Parathyroid adenoma (tissue), 2 donors: Measurements from ENCODE around the gene PPP2R1B.
A peak's percentile ranks its signal among the peaks of the same experiment; 100 is the strongest.

Experiments
- H2AFZ ChIP-seq: fragments of 300-600 bp; sonication (generic); one replicate; pipeline ENCODE4 v1.7.0; 2017; ENCODE audit warnings: antibody characterized with exemption, mild to moderate bottlenecking
- H3K27ac ChIP-seq: fragments of 300-600 bp; sonication (generic); one replicate; pipeline ENCODE4 v1.7.0; 2017
- H3K27me3 ChIP-seq: fragments of 300-600 bp; sonication (generic); one replicate; pipeline ENCODE4 v1.7.0; 2017; ENCODE audit warnings: low read length; ENCODE audit not compliant: control insufficient read depth, insufficient read depth
- H3K36me3 ChIP-seq: fragments of 300-600 bp; sonication (generic); one replicate; pipeline ENCODE4 v1.7.0; 2017; ENCODE audit warnings: low read length; ENCODE audit not compliant: control insufficient read depth, insufficient read depth
- H3K4me1 ChIP-seq: fragments of 300-600 bp; sonication (generic); one replicate; pipeline ENCODE4 v1.7.0; 2017; ENCODE audit warnings: control low read depth
- H3K4me2 ChIP-seq: fragments of 300-600 bp; sonication (generic); one replicate; pipeline ENCODE4 v1.7.0; 2017; ENCODE audit warnings: low read length
- H3K4me3 ChIP-seq: fragments of 300-600 bp; sonication (generic); one replicate; pipeline ENCODE4 v1.7.0; 2017; ENCODE audit warnings: low read depth, low read length
- H3K79me2 ChIP-seq: fragments of 300-600 bp; sonication (generic); one replicate; pipeline ENCODE4 v1.7.0; 2017; ENCODE audit warnings: control low read depth
- H3K9ac ChIP-seq: fragments of 300-600 bp; sonication (generic); one replicate; pipeline ENCODE4 v1.7.0; 2017; ENCODE audit warnings: mild to moderate bottlenecking
- H3K9me3 ChIP-seq: fragments of 300-600 bp; sonication (generic); one replicate; pipeline ENCODE4 v1.7.0; 2017; ENCODE audit warnings: low read length; ENCODE audit not compliant: control insufficient read depth
- TF ChIP-seq, protein P1 (sequence below): fragments of 300-600 bp; sonication (generic); IDR thresholded peaks from one replicate; pipeline ENCODE4 v1.7.0; 2017; ENCODE audit warnings: antibody characterized with exemption, mild to moderate bottlenecking
- donor health status: primary hyperparathyroidism.

Gene PPP2R1B

DNA sequence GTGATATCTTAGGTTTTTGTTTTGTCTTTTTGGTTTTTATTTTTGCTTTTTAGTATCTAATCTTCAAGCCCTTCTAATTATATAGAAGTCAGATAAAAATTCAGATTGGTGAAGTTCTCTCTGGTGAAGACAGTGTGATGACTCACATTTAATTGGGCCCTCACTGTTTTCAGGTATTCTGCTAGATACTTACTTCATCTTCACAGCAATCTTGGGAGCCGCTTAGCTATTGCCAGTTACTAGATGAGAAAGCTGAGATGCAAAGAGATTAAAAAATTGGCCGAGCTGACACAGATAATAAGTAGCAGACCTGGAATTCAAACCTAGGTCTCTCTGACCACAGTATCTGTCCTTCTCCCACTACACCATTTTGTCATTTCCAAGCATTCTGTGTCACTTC is 75.0 kb downstream of the PPP2R1B start:
- Histone ChIP-seq H3K9ac (no peak overlapping the region), H3K9me3 (no peaks in the 10 kb centered on the region), H2AFZ (no peak overlapping the region), H3K4me3 (no peak overlapping the region), H3K27me3 (no peaks in the 10 kb centered on the region), H3K27ac (no peak overlapping the region), H3K4me2 (no peak overlapping the region), H3K36me3 (no peaks in the 10 kb centered on the region), H3K4me1 (peaks cover 9% of the 10 kb centered on the region), H3K79me2 (peaks cover 4% of the 10 kb centered on the region)
- TF ChIP-seq, protein P1, sequence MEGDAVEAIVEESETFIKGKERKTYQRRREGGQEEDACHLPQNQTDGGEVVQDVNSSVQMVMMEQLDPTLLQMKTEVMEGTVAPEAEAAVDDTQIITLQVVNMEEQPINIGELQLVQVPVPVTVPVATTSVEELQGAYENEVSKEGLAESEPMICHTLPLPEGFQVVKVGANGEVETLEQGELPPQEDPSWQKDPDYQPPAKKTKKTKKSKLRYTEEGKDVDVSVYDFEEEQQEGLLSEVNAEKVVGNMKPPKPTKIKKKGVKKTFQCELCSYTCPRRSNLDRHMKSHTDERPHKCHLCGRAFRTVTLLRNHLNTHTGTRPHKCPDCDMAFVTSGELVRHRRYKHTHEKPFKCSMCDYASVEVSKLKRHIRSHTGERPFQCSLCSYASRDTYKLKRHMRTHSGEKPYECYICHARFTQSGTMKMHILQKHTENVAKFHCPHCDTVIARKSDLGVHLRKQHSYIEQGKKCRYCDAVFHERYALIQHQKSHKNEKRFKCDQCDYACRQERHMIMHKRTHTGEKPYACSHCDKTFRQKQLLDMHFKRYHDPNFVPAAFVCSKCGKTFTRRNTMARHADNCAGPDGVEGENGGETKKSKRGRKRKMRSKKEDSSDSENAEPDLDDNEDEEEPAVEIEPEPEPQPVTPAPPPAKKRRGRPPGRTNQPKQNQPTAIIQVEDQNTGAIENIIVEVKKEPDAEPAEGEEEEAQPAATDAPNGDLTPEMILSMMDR: no peak

- H3K9ac ChIP-seq: no peak overlapping the region
- no peak overlapping the region for H2AFZ ChIP-seq
- H3K36me3 ChIP-seq: no peaks in the 10 kb centered on the region
- peaks cover 14% of the 10 kb centered on the region for H3K4me1 ChIP-seq
- H3K4me3 ChIP-seq: no peak overlapping the region
- no peaks in the 10 kb centered on the region for H3K27me3 ChIP-seq
- H3K79me2 ChIP-seq: peaks cover 4% of the 10 kb centered on the region
- no peaks in the 10 kb centered on the region for H3K9me3 ChIP-seq
- H3K27ac ChIP-seq: peak overlapping the region; percentile 29
- TF ChIP-seq, protein P1: no peak
- no peak overlapping the region for H3K4me2 ChIP-seq
Measured at GRCh38 chr11:111688013-111688412, 78.2 kb downstream of the PPP2R1B start.

DNA sequence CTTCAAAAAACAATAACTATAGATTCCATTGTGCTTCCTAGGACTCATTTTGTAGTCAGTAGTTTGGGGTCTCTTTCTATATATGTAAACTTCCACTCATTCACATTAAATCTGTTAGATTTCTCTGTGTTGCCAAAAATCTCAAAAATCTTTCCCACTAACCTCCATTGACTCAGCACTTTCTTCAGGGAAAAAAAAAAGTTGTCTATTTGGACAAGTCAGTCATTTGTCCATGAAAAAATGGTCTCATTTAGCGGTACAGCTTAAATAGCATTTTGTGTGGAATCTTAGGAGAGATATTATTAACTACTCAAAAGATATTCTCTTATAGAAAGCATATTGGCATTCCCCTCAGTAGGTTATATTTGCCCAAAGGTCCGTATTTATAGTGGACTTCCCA is 81.9 kb downstream of the PPP2R1B start:
- no peaks in the 10 kb centered on the region for H3K9me3 ChIP-seq
- H2AFZ ChIP-seq: no peak overlapping the region
- H3K9ac ChIP-seq: no peak overlapping the region
- H3K4me2 ChIP-seq: peak overlapping the region; percentile 41
- peaks cover 2% of the 10 kb centered on the region for H3K79me2 ChIP-seq
- TF ChIP-seq, protein P1: no peak
- no peaks in the 10 kb centered on the region for H3K27me3 ChIP-seq
- no peak overlapping the region for H3K4me3 ChIP-seq
- peak overlapping the region; percentile 78 for H3K27ac ChIP-seq
- no peaks in the 10 kb centered on the region for H3K36me3 ChIP-seq
- peaks cover 14% of the 10 kb centered on the region for H3K4me1 ChIP-seq

DNA sequence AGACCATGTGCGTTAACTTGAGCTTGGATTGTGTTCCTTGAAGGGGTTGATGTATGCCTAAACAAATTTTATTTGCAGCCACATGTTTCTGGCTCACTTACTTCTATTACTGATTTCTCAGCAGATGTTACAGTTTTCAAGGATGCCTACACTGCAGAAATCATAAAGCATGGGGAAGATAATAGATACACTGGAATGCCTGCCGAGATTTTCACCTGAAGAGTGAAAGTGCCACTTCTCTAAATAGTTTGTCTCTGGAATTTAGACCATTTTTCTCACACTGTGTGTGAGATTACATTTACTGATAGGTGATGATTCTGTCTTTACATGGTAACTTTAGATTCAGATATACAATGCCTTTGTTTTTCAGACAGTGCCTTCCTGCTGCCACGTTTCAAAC is 82.4 kb downstream of the PPP2R1B start:
- Histone ChIP-seq H3K27ac (peak overlapping the region; percentile 78), H3K79me2 (peaks cover 2% of the 10 kb centered on the region), H3K36me3 (no peaks in the 10 kb centered on the region), H3K27me3 (no peaks in the 10 kb centered on the region), H3K4me1 (peaks cover 14% of the 10 kb centered on the region), H3K9ac (no peak overlapping the region), H3K4me2 (peak overlapping the region; percentile 41), H2AFZ (no peak overlapping the region), H3K9me3 (no peaks in the 10 kb centered on the region), H3K4me3 (no peak overlapping the region)
- TF ChIP-seq, protein P1: no peak

DNA sequence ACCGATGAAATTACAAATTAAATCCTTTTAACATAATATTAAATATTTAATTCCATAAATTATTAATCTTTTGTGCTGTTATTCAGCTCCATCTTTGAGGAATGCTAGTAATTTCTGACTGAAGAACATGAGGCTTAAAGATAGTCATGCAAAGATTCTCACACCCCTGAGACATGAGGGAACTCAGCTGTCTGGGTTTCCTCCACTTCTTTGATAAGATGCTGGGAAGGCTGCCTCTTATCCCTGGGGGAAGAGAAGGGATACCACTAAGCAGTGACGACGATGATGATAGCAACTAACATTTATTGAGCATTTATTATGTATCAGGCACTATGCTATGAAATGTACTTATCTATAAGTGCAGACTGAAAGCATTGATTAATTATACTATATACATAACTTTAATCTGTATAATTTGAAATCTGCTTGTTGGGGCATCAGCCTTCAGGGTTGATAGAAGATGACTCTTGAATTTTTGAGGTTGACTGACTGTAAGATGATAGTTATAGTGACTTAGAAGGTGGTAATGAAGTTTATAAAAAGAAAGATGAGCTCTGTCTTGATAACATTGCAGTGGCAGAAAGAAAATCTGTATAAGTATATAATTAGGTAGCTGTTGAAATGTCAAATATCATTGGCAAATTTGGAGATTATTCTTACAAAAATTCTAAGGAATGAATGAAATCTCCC is 85.6 kb downstream of the PPP2R1B start:
- H3K36me3 ChIP-seq: no peaks in the 10 kb centered on the region
- no peak overlapping the region for H3K4me2 ChIP-seq
- peaks cover 8% of the 10 kb centered on the region for H3K4me1 ChIP-seq

More for the DNA sequence above, 85.6 kb downstream of the PPP2R1B start:
- TF ChIP-seq, protein P1: no peak
- Histone ChIP-seq H3K79me2 (no peaks in the 10 kb centered on the region), H3K9ac (no peak overlapping the region), H3K9me3 (no peaks in the 10 kb centered on the region), H3K27ac (no peak overlapping the region), H3K4me3 (no peak overlapping the region), H3K27me3 (no peaks in the 10 kb centered on the region), H2AFZ (no peak overlapping the region)
